ENCODE data around the gene TRMO.

Gene TRMO

DNA sequence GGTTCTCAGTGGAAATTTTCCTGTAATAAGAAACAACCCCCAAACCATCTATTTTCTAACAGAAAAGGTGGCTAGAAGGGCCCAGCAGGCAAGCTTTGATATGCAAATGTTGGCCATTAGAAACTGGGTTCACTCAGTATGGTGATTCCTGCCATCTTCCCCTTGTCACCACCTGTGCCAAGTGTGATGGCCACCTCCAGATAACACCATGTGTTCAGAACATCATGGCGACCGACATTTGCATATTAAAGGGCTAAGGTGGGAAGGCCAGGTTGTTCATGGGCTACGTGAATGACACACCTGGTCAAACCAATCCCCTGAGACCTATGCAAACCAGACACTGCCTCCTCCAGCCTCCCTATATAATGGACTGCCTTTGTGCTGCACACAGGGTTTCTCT, 48.9 kb downstream of the TRMO start:
- DNase-seq (ENCODE audit: extremely low spot score): no peak
- TF ChIP-seq ZNF384 (IDR thresholded peaks at IDR 0.05): no peak
- TF ChIP-seq FOXK2 (IDR thresholded peaks at IDR 0.05): no peak
- no peak for TF ChIP-seq L3MBTL2 (conservative IDR thresholded peaks at IDR 0.05)
- TF ChIP-seq FOXA1 (IDR thresholded peaks at IDR 0.05): no peak
- no peak for TF ChIP-seq SUZ12 (IDR thresholded peaks at IDR 0.05)
- no peak for TF ChIP-seq ELF4 (IDR thresholded peaks at IDR 0.05)
- TF ChIP-seq LEF1 (IDR thresholded peaks at IDR 0.05; ENCODE audit: borderline replicate concordance): no peak
- TF ChIP-seq BHLHE40 (IDR thresholded peaks at IDR 0.05; ENCODE audit: borderline replicate concordance): no peak
- TF ChIP-seq, protein P1, sequence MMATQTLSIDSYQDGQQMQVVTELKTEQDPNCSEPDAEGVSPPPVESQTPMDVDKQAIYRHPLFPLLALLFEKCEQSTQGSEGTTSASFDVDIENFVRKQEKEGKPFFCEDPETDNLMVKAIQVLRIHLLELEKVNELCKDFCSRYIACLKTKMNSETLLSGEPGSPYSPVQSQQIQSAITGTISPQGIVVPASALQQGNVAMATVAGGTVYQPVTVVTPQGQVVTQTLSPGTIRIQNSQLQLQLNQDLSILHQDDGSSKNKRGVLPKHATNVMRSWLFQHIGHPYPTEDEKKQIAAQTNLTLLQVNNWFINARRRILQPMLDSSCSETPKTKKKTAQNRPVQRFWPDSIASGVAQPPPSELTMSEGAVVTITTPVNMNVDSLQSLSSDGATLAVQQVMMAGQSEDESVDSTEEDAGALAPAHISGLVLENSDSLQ (IDR thresholded peaks at IDR 0.05): no peak
- TF ChIP-seq ARNT (IDR thresholded peaks at IDR 0.05): no peak
- TF ChIP-seq SP1 (IDR thresholded peaks at IDR 0.05): no peak
- TF ChIP-seq FOXM1 (IDR thresholded peaks at IDR 0.05; ENCODE audit: borderline replicate concordance): no peak
- no peak for TF ChIP-seq NFRKB (IDR thresholded peaks at IDR 0.05)
- no peak for TF ChIP-seq TARDBP (IDR thresholded peaks at IDR 0.05)
- CTCF ChIA-PET: no interaction called here
- POLR2A ChIA-PET: no interaction called here

DNA sequence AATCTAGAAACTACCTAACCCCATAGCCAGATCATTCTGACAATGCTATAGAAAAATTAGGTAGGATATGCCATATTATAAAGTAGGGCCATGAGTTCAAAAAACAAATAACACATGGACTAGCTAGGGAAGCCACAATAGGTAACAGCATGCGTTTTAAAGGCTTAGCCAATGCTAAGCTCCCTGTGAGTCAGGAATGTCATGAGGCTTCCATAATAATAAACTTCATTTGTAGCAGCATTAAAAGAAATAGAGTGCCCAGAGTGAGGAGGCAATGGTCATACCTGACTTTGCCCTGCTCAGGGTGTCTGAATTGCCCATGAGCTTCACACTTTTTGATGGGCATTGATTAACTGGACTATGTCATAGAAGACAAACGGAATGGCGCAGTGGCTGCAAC, 53.4 kb downstream of the TRMO start:
- no peak for DNase-seq (ENCODE audit: extremely low spot score)
- TF ChIP-seq FOXA1 (IDR thresholded peaks at IDR 0.05) (no peak), SP1 (IDR thresholded peaks at IDR 0.05) (no peak), LEF1 (IDR thresholded peaks at IDR 0.05; ENCODE audit: borderline replicate concordance) (no peak), SUZ12 (IDR thresholded peaks at IDR 0.05) (no peak), HDGF (IDR thresholded peaks at IDR 0.05; ENCODE audit: borderline replicate concordance) (no peak), NFRKB (IDR thresholded peaks at IDR 0.05) (no peak), BHLHE40 (IDR thresholded peaks at IDR 0.05; ENCODE audit: borderline replicate concordance) (no peak), FOXM1 (IDR thresholded peaks at IDR 0.05; ENCODE audit: borderline replicate concordance) (no peak), ARNT (IDR thresholded peaks at IDR 0.05) (no peak), ELF4 (IDR thresholded peaks at IDR 0.05) (no peak), TARDBP (IDR thresholded peaks at IDR 0.05) (no peak), ZNF384 (IDR thresholded peaks at IDR 0.05) (no peak)
- TF ChIP-seq, protein P1 (IDR thresholded peaks at IDR 0.05): no peak
- POLR2A ChIA-PET: no interaction called here
- CTCF ChIA-PET: interaction anchor here (1.5 kb wide), 1 partner anchor 22 kb away, joined by 5 read pairs; no protein-coding TSS in a partner anchor

DNA sequence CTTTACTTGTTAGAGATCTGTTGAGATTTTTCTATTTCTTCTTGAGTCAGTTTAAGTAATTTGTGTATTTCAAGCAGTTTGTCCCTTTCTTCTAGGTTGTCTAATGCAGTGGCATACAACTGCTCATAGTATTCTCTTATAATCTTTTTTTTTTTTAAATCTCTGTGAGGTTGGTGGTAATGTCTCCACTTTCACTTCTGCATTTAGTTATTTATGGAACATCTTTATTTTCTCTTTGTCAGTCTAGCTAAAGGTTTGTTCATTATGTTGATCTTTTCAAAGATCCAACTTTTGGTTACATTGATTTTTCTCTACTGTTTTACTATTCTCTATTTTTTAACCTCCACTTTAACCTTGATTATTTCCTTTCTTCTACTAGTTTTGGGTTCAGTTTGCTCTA, 55.5 kb downstream of the TRMO start:
- ChIA-PET POLR2A (no interaction called here), CTCF (no interaction called here)
- no peak for DNase-seq (ENCODE audit: extremely low spot score)
- TF ChIP-seq SUZ12 (IDR thresholded peaks at IDR 0.05): no peak
- TF ChIP-seq FOXA1 (IDR thresholded peaks at IDR 0.05): no peak
- TF ChIP-seq, protein P1 (IDR thresholded peaks at IDR 0.05): no peak
- no peak for TF ChIP-seq CTBP1 (IDR thresholded peaks at IDR 0.05; ENCODE audit: borderline replicate concordance)
- TF ChIP-seq HDGF (IDR thresholded peaks at IDR 0.05; ENCODE audit: borderline replicate concordance): no peak
- no peak for TF ChIP-seq BHLHE40 (IDR thresholded peaks at IDR 0.05; ENCODE audit: borderline replicate concordance)
- TF ChIP-seq L3MBTL2 (conservative IDR thresholded peaks at IDR 0.05): no peak
- TF ChIP-seq ZNF384 (IDR thresholded peaks at IDR 0.05): no peak
- no peak for TF ChIP-seq FOXK2 (IDR thresholded peaks at IDR 0.05)
- no peak for TF ChIP-seq ARNT (IDR thresholded peaks at IDR 0.05)
- TF ChIP-seq TARDBP (IDR thresholded peaks at IDR 0.05): no peak
- no peak for TF ChIP-seq FOXM1 (IDR thresholded peaks at IDR 0.05; ENCODE audit: borderline replicate concordance)
- no peak for TF ChIP-seq LEF1 (IDR thresholded peaks at IDR 0.05; ENCODE audit: borderline replicate concordance)
- TF ChIP-seq NFRKB (IDR thresholded peaks at IDR 0.05): no peak

DNA sequence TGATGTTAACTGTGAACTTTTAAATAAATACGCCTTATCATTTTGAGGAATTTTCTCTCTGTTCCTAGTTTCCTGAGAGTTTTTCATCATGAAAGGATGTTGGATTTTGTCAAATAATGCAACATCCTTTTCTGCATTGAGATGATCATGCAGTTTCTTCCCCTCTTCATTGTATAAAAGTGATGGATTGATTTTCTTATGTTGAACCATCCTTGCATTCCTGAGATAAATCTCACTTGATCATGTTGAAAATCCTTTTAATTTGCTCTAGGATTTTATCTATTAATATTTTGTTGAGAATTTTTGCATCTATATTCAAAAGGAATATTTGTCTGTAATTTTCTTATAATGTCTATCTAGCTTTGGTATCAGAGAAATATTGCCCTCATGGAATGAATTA, 56.0 kb downstream of the TRMO start:
- no peak for DNase-seq (ENCODE audit: extremely low spot score)
- TF ChIP-seq, protein P1 (IDR thresholded peaks at IDR 0.05): no peak
- ChIA-PET POLR2A (no interaction called here), CTCF (no interaction called here)

DNA sequence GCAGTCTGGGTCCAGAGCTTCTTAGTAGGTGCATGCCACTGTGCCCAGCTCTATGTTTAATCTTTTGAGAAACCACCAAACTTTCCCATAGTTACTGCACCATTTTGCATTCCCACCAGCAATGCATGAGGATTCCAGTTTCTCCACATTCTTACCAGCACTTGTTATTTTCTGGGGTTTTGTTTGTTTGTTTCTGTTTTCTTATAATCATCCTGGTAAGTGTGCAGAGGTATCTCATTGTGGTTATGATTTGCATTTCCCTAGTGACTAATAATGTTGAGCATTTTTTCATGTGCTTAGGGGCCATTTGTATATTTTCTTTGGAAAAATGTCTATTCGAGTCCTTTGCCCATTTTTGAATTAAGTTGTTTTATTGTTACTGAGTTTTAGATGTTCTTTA, 57.9 kb downstream of the TRMO start:
- ChIA-PET POLR2A (no interaction called here), CTCF (no interaction called here)
- no peak for DNase-seq (ENCODE audit: extremely low spot score)
- no peak for TF ChIP-seq SUZ12 (IDR thresholded peaks at IDR 0.05)
- TF ChIP-seq ARNT (IDR thresholded peaks at IDR 0.05): no peak
- TF ChIP-seq, protein P1 (IDR thresholded peaks at IDR 0.05): no peak
- TF ChIP-seq SP1 (IDR thresholded peaks at IDR 0.05): no peak
- no peak for TF ChIP-seq FOXM1 (IDR thresholded peaks at IDR 0.05; ENCODE audit: borderline replicate concordance)
- no peak for TF ChIP-seq BHLHE40 (IDR thresholded peaks at IDR 0.05; ENCODE audit: borderline replicate concordance)
- no peak for TF ChIP-seq ZNF384 (IDR thresholded peaks at IDR 0.05)
- TF ChIP-seq HDGF (IDR thresholded peaks at IDR 0.05; ENCODE audit: borderline replicate concordance): no peak
- no peak for TF ChIP-seq L3MBTL2 (conservative IDR thresholded peaks at IDR 0.05)
- TF ChIP-seq NFRKB (IDR thresholded peaks at IDR 0.05): no peak
- no peak for TF ChIP-seq LEF1 (IDR thresholded peaks at IDR 0.05; ENCODE audit: borderline replicate concordance)
- TF ChIP-seq FOXK2 (IDR thresholded peaks at IDR 0.05): no peak
- TF ChIP-seq ELF4 (IDR thresholded peaks at IDR 0.05): no peak
- no peak for TF ChIP-seq TARDBP (IDR thresholded peaks at IDR 0.05)
- TF ChIP-seq FOXA1 (IDR thresholded peaks at IDR 0.05): no peak

All from HEK293T (cell line).